NT2/D1 (cell line): Measurements from ENCODE around the gene MAP7.

Experiments used
- SUZ12 ChIP-seq: IDR thresholded peaks from 2 replicates; pipeline ENCODE4 v1.6.1; 2011; ENCODE audit not compliant: insufficient read length, insufficient read depth; ENCODE audit errors: extremely low read depth
- YY1 ChIP-seq: IDR thresholded peaks from 2 replicates; pipeline ENCODE4 v1.6.1; 2011; ENCODE audit not compliant: insufficient read length, insufficient read depth
- ZNF274 ChIP-seq: IDR thresholded peaks from 2 replicates; pipeline ENCODE4 v1.6.1; 2011; ENCODE audit warnings: mild to moderate bottlenecking, low read depth, low read length

GRCh38 chr6:136425793-136426192, 124.4 kb downstream of the MAP7 start:
- no peak for TF ChIP-seq SUZ12
- TF ChIP-seq YY1 = no peak
- no peak for TF ChIP-seq ZNF274
